Endometrial microvascular endothelial cells (primary cell): Measurements from ENCODE around the gene TCP1. TPM values are rescaled to one million over a fixed set of nuclear protein-coding genes. Genes with fewer than 3 reads are reported as not detected.

Experiments
- in situ Hi-C: cut with HindIII; loops from 2 replicates; pipeline ENCODE4 v1.10.0; 2017; ENCODE audit warnings: low sequenced_read_pairs, low pct_unique_long_range_greater_than_20kb; ENCODE audit errors: inconsistent ontology term
- total RNA-seq: library from RNA; depleted of rRNA; stranded (reverse); fragments of >200 nt; gene quantifications from one replicate; pipeline ENCODE4 v1.2.3, GENCODE V29; 2015; ENCODE audit errors: inconsistent ontology term

TCP1 gene
- total RNA-seq, 1 donor from 2014 or later = 324 TPM

GRCh38 chr6:159788753-159789376, 537 bp downstream of the TCP1 start:
- in situ Hi-C loops = no loop called here

GRCh38 chr6:159788276-159788675, 1.1 kb downstream of the TCP1 start:
- in situ Hi-C loops = no loop called here

GRCh38 chr6:159778542-159779103, 10.8 kb downstream of the TCP1 start:
- in situ Hi-C loops = no loop called here

- in situ Hi-C loops = no loop called here
These were observed 11.3 kb downstream of the TCP1 start for GRCh38 chr6:159778131-159778530.

- in situ Hi-C loops = no loop called here
These were observed 12.0 kb downstream of the TCP1 start for GRCh38 chr6:159777240-159777904.

GRCh38 chr6:159772196-159772595, 17.2 kb downstream of the TCP1 start:
- in situ Hi-C loops = loop anchor here (25.0 kb wide), 1 partner anchor 215 kb away; no protein-coding TSS in a partner anchor

GRCh38 chr6:159769470-159769869, 19.9 kb downstream of the TCP1 start:
- in situ Hi-C loops = loop anchor here (25.0 kb wide), 1 partner anchor 218 kb away; no protein-coding TSS in a partner anchor

- in situ Hi-C loops = loop anchor here (25.0 kb wide), 1 partner anchor 220 kb away; no protein-coding TSS in a partner anchor
These were observed 22.5 kb downstream of the TCP1 start for GRCh38 chr6:159766906-159767305.

- in situ Hi-C loops = loop anchor here (25.0 kb wide), 1 partner anchor 225 kb away; no protein-coding TSS in a partner anchor
These were observed 26.6 kb downstream of the TCP1 start for GRCh38 chr6:159762681-159763293.

GRCh38 chr6:159761873-159762680, 27.3 kb downstream of the TCP1 start, which contains the start of gene ACAT2:
ACAT2 (plus strand) TSS chr6:159762045; CDS start chr6:159762088, 43 bp downstream.
- in situ Hi-C loops = loop anchor here (25.0 kb wide), 1 partner anchor 225 kb away; no protein-coding TSS in a partner anchor

- in situ Hi-C loops = loop anchor here (25.0 kb wide), 1 partner anchor 226 kb away; no protein-coding TSS in a partner anchor
These were observed 28.1 kb downstream of the TCP1 start for GRCh38 chr6:159761129-159761872.

- in situ Hi-C loops = loop anchor here (25.0 kb wide), 1 partner anchor 227 kb away; no protein-coding TSS in a partner anchor
These were observed 28.8 kb downstream of the TCP1 start for GRCh38 chr6:159760602-159761057.

- in situ Hi-C loops = loop anchor here (25.0 kb wide), 1 partner anchor 228 kb away; no protein-coding TSS in a partner anchor
These were observed 29.8 kb downstream of the TCP1 start for GRCh38 chr6:159759645-159760044.

- in situ Hi-C loops = loop anchor here (25.0 kb wide), 1 partner anchor 229 kb away; no protein-coding TSS in a partner anchor
These were observed 31.1 kb downstream of the TCP1 start for GRCh38 chr6:159758031-159759001.

- in situ Hi-C loops = loop anchor here (25.0 kb wide), 1 partner anchor 231 kb away; no protein-coding TSS in a partner anchor
These were observed 32.9 kb downstream of the TCP1 start for GRCh38 chr6:159756508-159756907.
